Activated B cell treated with CpG ODN at 0.5 μM for 24 hours (primary cell): ENCODE measurements around the gene ATAT1. TPM values are rescaled to one million over a fixed set of nuclear protein-coding genes. Genes with fewer than 3 reads are reported as not detected.

Experiments
- ATAC-seq: fragments of 200-7000 bp; cut with Tn5 transposase; one replicate; pipeline ENCODE4 v1.10.0; 2021; ENCODE audit warnings: low read depth, mild to moderate bottlenecking, moderate library complexity
- CTCF ChIA-PET: fragments of 350-600 bp; sonication (Branson Sonifier 250); formaldehyde crosslinking; loops from one replicate; lab custom pipeline; 2021; ENCODE audit warnings: antibody characterized with exemption; lab: Charles Lee
- POLR2A ChIA-PET: fragments of 350-600 bp; sonication (Branson Sonifier 250); formaldehyde crosslinking; loops from one replicate; lab custom pipeline; 2021; ENCODE audit warnings: antibody characterized with exemption; lab: Charles Lee
- DNase-seq: peaks from one replicate; pipeline ENCODE4 v3.0.0; 2022
- H3K27ac Mint-ChIP-seq: one replicate; pipeline ENCODE4 v1.8.0; 2020; ENCODE audit warnings: mixed read lengths
- H3K27me3 Mint-ChIP-seq: one replicate; pipeline ENCODE4 v1.8.0; 2021; ENCODE audit warnings: mixed read lengths
- H3K36me3 Mint-ChIP-seq: one replicate; pipeline ENCODE4 v1.8.0; 2021; ENCODE audit warnings: low read depth, mixed read lengths
- H3K4me1 Mint-ChIP-seq: one replicate; pipeline ENCODE4 v1.8.0; 2021; ENCODE audit warnings: mixed read lengths
- H3K4me3 Mint-ChIP-seq: one replicate; pipeline ENCODE4 v1.8.0; 2020; ENCODE audit warnings: mild to moderate bottlenecking, mixed read lengths
- H3K9me3 Mint-ChIP-seq: one replicate; pipeline ENCODE4 v1.8.0; 2020; ENCODE audit warnings: mixed read lengths
- CTCF ChIP-seq: fragments of 200-600 bp; IDR thresholded peaks from one replicate; pipeline ENCODE4 v1.8.0; 2022; ENCODE audit warnings: antibody characterized with exemption, mild to moderate bottlenecking
- intact Hi-C: fragments of 100-400 bp; cut with micrococcal nuclease; formaldehyde crosslinking; loops from one replicate; pipeline ENCODE4 v1.15.1; 2024
- total RNA-seq: library from RNA; stranded (reverse); gene quantifications from 2 replicates; pipeline ENCODE4 v1.2.3, GENCODE V29; 2022

The ATAT1 gene
- total RNA-seq, 1 donor from 2014 or later, result 10.3 TPM

- ATAC-seq, result peak; percentile 25
- intact Hi-C loops, result loop anchor here (1.0 kb wide), 1 partner anchor 13 kb away; no protein-coding TSS in a partner anchor
- no peaks in the 10 kb centered on the region for H3K9me3 Mint-ChIP-seq
- H3K27ac Mint-ChIP-seq, result peak within 1 kb of the TSS; percentile 99
- no peaks in the 10 kb centered on the region for H3K27me3 Mint-ChIP-seq
- POLR2A ChIA-PET, result interaction anchor here (1.0 to 8.2 kb wide), 5 partner anchors 8 to 75 kb away, joined by 3 to 262 read pairs (median 5); partner anchors contain the start of genes MDC1 and TUBB
- H3K4me3 Mint-ChIP-seq, result peak within 1 kb of the TSS; percentile 92
- peaks cover 13% of the 10 kb centered on the region for H3K36me3 Mint-ChIP-seq
- TF ChIP-seq CTCF, result no peak
- H3K4me1 Mint-ChIP-seq, result peaks cover 53% of the 10 kb centered on the region
- peak; percentile 74 for DNase-seq
- CTCF ChIA-PET, result interaction anchor here (1.1 to 6.1 kb wide), 4 partner anchors 11 to 40 kb away, joined by 3 to 58 read pairs (median 18); no protein-coding TSS in a partner anchor
These were observed 63.9 kb downstream of the ATAT1 start, which contains the start of gene NRM for GRCh38 chr6:30690403-30691207. Gene NRM, minus strand, starts transcription at chr6:30690984. Its CDS starts 10 bp downstream, at chr6:30690974.

GRCh38 chr6:30691208-30691847 lies 64.7 kb downstream of the ATAT1 start:
- ChIA-PET POLR2A (interaction anchor here (0.7 to 8.2 kb wide), 4 partner anchors 9 to 197 kb away, joined by 3 to 262 read pairs (median 10); partner anchors contain the start of genes MDC1 and TUBB), CTCF (interaction anchor here (1.1 to 6.1 kb wide), 6 partner anchors 11 to 120 kb away, joined by 3 to 58 read pairs (median 6); partner anchors contain the start of gene ABCF1)
- Mint-ChIP-seq H3K9me3 (no peaks in the 10 kb centered on the region), H3K27ac (peak overlapping the region; percentile 84), H3K36me3 (peaks cover 7% of the 10 kb centered on the region), H3K4me3 (peak overlapping the region; percentile 92), H3K27me3 (no peaks in the 10 kb centered on the region), H3K4me1 (peaks cover 49% of the 10 kb centered on the region)
- no peak for TF ChIP-seq CTCF
- intact Hi-C loops, result no loop called here
- DNase-seq, result no peak
- no peak for ATAC-seq

Other genes with a start within 250 kb of the ATAT1 start
- 737 and 740 TPM in 2 replicates for gene HLA-E, start 137.4 kb upstream of the ATAT1 start, total RNA-seq
- gene GNL1, start 70.4 kb upstream of the ATAT1 start, total RNA-seq, result 67.2 and 67.4 TPM in 2 replicates
- gene PRR3, start 69.6 kb upstream of the ATAT1 start, total RNA-seq, result 24.1 and 29.5 TPM in 2 replicates
- gene ABCF1, start 55.4 kb upstream of the ATAT1 start, total RNA-seq, result 93.7 and 94.5 TPM in 2 replicates
- gene PPP1R10, start 9.6 kb upstream of the ATAT1 start, total RNA-seq, result 85.6 and 112 TPM in 2 replicates
- 57.7 and 61.2 TPM in 2 replicates for gene MRPS18B, start 9.0 kb upstream of the ATAT1 start, total RNA-seq
- 21.6 and 35.6 TPM in 2 replicates for gene C6orf136, start 20.3 kb downstream of the ATAT1 start, total RNA-seq
- 42.3 and 50.4 TPM in 2 replicates for gene DHX16, start 46.1 kb downstream of the ATAT1 start, total RNA-seq
- gene PPP1R18, start 59.8 kb downstream of the ATAT1 start, total RNA-seq, result 96.8 and 104 TPM in 2 replicates
- gene NRM, start 64.1 kb downstream of the ATAT1 start, total RNA-seq, result 17.4 and 17.8 TPM in 2 replicates
- 62.4 and 65.6 TPM in 2 replicates for gene MDC1, start 90.4 kb downstream of the ATAT1 start, total RNA-seq
- gene TUBB, start 93.5 kb downstream of the ATAT1 start, total RNA-seq, result 700 and 725 TPM in 2 replicates
- 49.1 and 52.0 TPM in 2 replicates for gene FLOT1, start 115.8 kb downstream of the ATAT1 start, total RNA-seq
- 3.0 and 3.3 TPM in 2 replicates for gene IER3, start 117.7 kb downstream of the ATAT1 start, total RNA-seq